Fibroblast of the aortic adventitia (primary cell): ENCODE data around the gene NLRP6. TPM values are rescaled to one million over a fixed set of nuclear protein-coding genes. Genes with fewer than 3 reads are reported as not detected.

Experiments
- DNase-seq: peaks from one replicate; pipeline ENCODE4 v3.0.0-alpha.2; 2010; ENCODE audit warnings: low read depth
- H3K4me3 ChIP-seq: 2 replicates; pipeline ENCODE4 v1.5.1; 2011; ENCODE audit warnings: low read depth, mild to moderate bottlenecking, control low read depth, low read length, moderate library complexity
- total RNA-seq: library from RNA; depleted of rRNA; stranded (reverse); fragments of >200 nt; gene quantifications from 2 replicates; pipeline ENCODE4 v1.2.3, GENCODE V29; 2012; ENCODE audit warnings: low replicate concordance
- TF ChIP-seq, protein P1 (sequence below): IDR thresholded peaks from 2 replicates; pipeline ENCODE4 v1.5.1; 2011; ENCODE audit warnings: mild to moderate bottlenecking, low read length, control low read depth, inconsistent platforms; ENCODE audit not compliant: insufficient read depth

The NLRP6 gene
- total RNA-seq, 1 donor: not detected

DNA sequence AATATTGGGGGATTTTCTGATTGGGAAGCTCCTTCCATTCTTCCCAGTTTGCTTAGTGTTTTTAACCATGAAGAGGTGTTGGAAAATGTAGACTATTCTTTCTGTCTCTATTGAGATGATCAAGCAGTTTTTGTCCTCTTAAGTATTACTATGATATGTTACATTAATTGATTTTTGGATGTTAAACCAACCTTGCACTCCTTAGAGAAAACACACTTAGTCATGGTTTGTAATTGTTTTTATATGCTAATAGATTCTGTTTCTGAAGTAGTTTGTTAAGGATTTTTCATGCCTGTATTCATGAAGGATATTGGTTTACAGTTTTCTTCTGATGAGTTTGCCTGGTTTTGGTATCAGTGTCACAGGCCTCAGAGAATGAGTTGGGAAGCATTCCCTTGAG, 2.0 kb upstream of the NLRP6 start:
- DNase-seq: no peak
- TF ChIP-seq, protein P1, sequence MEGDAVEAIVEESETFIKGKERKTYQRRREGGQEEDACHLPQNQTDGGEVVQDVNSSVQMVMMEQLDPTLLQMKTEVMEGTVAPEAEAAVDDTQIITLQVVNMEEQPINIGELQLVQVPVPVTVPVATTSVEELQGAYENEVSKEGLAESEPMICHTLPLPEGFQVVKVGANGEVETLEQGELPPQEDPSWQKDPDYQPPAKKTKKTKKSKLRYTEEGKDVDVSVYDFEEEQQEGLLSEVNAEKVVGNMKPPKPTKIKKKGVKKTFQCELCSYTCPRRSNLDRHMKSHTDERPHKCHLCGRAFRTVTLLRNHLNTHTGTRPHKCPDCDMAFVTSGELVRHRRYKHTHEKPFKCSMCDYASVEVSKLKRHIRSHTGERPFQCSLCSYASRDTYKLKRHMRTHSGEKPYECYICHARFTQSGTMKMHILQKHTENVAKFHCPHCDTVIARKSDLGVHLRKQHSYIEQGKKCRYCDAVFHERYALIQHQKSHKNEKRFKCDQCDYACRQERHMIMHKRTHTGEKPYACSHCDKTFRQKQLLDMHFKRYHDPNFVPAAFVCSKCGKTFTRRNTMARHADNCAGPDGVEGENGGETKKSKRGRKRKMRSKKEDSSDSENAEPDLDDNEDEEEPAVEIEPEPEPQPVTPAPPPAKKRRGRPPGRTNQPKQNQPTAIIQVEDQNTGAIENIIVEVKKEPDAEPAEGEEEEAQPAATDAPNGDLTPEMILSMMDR: no peak
- H3K4me3 ChIP-seq: no peak overlapping the region

DNA sequence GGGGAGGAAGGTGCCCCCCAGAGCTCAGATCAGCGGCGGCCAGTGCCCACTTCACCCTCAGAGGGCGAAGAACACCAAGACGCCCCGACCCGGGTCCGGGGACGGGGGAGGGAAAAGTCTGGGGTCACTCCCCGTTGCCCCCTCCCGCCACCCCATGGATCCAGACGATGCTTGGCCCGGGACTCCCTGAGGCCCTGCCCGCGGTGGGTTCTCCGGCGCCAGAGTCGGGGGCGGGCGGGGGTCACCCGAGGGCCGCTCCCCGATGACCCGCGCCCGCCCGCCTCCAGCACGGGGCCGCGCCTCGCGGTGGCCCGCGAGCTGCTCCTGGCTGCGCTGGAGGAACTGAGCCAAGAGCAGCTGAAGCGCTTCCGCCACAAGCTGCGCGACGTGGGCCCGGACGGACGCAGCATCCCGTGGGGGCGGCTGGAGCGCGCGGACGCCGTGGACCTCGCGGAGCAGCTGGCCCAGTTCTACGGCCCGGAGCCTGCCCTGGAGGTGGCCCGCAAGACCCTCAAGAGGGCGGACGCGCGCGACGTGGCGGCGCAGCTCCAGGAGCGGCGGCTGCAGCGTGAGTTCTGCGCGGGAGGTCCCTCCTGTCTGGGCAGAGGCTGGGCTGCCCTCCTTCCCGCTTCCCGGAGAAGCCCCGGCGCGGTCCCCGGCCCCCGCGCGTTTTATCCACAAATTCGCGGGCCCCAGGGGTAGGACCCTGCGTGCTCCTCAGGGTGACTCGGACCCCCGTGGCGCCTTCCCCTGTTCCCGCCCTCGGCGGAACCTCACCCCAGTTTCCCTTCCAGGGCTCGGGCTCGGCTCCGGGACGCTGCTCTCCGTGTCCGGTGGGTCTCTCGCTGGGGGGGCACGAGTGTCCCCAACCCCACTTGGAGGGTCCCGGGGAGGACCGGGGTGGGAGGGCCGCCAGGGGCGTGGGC, 1.1 kb downstream of the NLRP6 start:
- DNase-seq: no peak
- TF ChIP-seq, protein P1: no peak
- H3K4me3 ChIP-seq: no peak overlapping the region

DNA sequence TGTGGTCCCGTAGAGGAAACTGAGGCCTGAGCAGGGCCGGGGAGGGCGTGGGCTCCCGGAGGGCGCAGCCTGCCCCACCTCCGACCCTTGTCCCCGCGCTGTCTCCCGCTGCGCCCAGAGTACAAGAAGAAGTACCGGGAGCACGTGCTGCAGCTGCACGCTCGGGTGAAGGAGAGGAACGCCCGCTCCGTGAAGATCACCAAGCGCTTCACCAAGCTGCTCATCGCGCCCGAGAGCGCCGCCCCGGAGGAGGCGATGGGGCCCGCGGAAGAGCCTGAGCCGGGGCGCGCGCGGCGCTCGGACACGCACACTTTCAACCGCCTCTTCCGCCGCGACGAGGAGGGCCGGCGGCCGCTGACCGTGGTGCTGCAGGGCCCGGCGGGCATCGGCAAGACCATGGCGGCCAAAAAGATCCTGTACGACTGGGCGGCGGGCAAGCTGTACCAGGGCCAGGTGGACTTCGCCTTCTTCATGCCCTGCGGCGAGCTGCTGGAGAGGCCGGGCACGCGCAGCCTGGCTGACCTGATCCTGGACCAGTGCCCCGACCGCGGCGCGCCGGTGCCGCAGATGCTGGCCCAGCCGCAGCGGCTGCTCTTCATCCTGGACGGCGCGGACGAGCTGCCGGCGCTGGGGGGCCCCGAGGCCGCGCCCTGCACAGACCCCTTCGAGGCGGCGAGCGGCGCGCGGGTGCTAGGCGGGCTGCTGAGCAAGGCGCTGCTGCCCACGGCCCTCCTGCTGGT, 1.9 kb downstream of the NLRP6 start:
- H3K4me3 ChIP-seq: no peak overlapping the region
- no peak for DNase-seq
- TF ChIP-seq, protein P1: no peak

DNA sequence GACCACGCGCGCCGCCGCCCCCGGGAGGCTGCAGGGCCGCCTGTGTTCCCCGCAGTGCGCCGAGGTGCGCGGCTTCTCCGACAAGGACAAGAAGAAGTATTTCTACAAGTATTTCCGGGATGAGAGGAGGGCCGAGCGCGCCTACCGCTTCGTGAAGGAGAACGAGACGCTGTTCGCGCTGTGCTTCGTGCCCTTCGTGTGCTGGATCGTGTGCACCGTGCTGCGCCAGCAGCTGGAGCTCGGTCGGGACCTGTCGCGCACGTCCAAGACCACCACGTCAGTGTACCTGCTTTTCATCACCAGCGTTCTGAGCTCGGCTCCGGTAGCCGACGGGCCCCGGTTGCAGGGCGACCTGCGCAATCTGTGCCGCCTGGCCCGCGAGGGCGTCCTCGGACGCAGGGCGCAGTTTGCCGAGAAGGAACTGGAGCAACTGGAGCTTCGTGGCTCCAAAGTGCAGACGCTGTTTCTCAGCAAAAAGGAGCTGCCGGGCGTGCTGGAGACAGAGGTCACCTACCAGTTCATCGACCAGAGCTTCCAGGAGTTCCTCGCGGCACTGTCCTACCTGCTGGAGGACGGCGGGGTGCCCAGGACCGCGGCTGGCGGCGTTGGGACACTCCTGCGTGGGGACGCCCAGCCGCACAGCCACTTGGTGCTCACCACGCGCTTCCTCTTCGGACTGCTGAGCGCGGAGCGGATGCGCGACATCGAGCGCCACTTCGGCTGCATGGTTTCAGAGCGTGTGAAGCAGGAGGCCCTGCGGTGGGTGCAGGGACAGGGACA, 2.7 kb downstream of the NLRP6 start:
- TF ChIP-seq, protein P1: no peak
- DNase-seq: no peak
- H3K4me3 ChIP-seq: no peak overlapping the region

DNA sequence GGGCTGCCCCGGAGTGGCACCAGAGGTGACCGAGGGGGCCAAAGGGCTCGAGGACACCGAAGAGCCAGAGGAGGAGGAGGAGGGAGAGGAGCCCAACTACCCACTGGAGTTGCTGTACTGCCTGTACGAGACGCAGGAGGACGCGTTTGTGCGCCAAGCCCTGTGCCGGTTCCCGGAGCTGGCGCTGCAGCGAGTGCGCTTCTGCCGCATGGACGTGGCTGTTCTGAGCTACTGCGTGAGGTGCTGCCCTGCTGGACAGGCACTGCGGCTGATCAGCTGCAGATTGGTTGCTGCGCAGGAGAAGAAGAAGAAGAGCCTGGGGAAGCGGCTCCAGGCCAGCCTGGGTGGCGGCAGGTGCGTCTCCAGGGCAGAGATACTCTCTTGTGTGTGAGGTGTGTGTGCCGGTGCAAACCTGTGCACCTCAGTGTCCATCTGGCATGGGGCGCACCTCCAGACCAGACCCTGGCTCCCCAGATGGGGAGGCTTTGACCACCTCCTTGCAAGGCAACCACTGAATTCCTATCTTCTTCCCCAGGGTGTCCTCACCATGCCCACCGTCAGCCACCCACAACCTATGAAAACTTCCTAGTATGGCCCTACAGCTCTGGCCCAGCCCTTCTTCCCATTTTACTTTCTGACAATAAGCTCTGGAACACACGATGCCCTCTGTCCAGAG, 3.4 kb downstream of the NLRP6 start:
- TF ChIP-seq, protein P1: no peak
- DNase-seq: no peak
- no peak overlapping the region for H3K4me3 ChIP-seq

DNA sequence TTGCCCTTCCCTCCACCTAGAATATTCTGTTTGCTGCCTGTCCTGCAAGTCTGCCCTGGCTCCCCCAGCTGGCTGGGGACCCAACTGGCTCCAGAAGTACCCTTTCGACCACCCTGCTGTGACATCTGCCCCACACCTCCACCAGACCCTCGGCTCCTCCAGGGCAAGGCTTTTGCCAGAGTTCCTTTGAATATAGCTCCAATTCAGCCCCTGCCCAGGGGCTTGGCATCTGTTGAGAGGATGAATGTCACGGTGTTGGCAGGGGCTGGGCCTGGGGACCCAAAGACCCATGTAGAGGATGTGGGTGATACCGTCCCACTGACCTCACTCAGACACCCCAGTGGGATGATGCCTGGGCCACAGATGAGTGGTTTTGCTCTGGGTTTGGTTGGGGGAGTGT, 4.0 kb downstream of the NLRP6 start:
- DNase-seq: no peak
- TF ChIP-seq, protein P1: no peak
- no peak overlapping the region for H3K4me3 ChIP-seq
